HEK293 (cell line): ENCODE measurements around the gene RGS14.

Experiments used
- KLF16 ChIP-seq: fragments of 450-650 bp; formaldehyde crosslinking; IDR thresholded peaks from 2 replicates; pipeline ENCODE4 v1.5.1; 2017; ENCODE audit warnings: missing biosample characterization, missing genetic modification characterization
- TCF7L2 ChIP-seq: IDR thresholded peaks from 2 replicates; pipeline ENCODE4 v1.6.1; 2011; ENCODE audit warnings: low read depth, mild to moderate bottlenecking, inconsistent platforms, low read length, moderate library complexity, borderline replicate concordance
- ZBTB7A ChIP-seq: fragments of 450-650 bp; formaldehyde crosslinking; IDR thresholded peaks from 2 replicates; pipeline ENCODE4 v1.5.1; 2016; ENCODE audit warnings: low read depth, missing biosample characterization, missing genetic modification characterization
- ZNF23 ChIP-seq: fragments of 450-650 bp; formaldehyde crosslinking; IDR thresholded peaks from 2 replicates; pipeline ENCODE4 v1.5.1; 2016; ENCODE audit warnings: missing biosample characterization, missing genetic modification characterization, borderline replicate concordance
- ZNF239 ChIP-seq: fragments of 450-650 bp; formaldehyde crosslinking; IDR thresholded peaks from 2 replicates; pipeline ENCODE4 v1.5.1; 2016; ENCODE audit warnings: missing biosample characterization, missing genetic modification characterization
- ZNF560 ChIP-seq: fragments of 450-650 bp; formaldehyde crosslinking; IDR thresholded peaks from 2 replicates; pipeline ENCODE4 v1.5.1; 2017; ENCODE audit warnings: missing biosample characterization, missing genetic modification characterization, borderline replicate concordance
- ZNF677 ChIP-seq: fragments of 450-650 bp; IDR thresholded peaks from 2 replicates; pipeline ENCODE4 v1.5.0; 2018; ENCODE audit warnings: missing biosample characterization, mild to moderate bottlenecking, missing genetic modification characterization, moderate library complexity
- TF ChIP-seq, protein P1 (sequence below): fragments of 450-650 bp; formaldehyde crosslinking; IDR thresholded peaks from 2 replicates; pipeline ENCODE4 v1.5.1; 2016; ENCODE audit warnings: missing biosample characterization, missing genetic modification characterization
- TF ChIP-seq, protein P2 (sequence below): fragments of 450-650 bp; formaldehyde crosslinking; IDR thresholded peaks from 2 replicates; pipeline ENCODE4 v1.5.1; 2016; ENCODE audit warnings: missing biosample characterization, missing genetic modification characterization, low read depth
- TF ChIP-seq, protein P3 (sequence below): fragments of 450-650 bp; formaldehyde crosslinking; IDR thresholded peaks from 2 replicates; pipeline ENCODE4 v1.5.1; 2016; ENCODE audit warnings: missing biosample characterization, missing genetic modification characterization
- TF ChIP-seq, protein P4 (sequence below): fragments of 450-650 bp; formaldehyde crosslinking; conservative IDR thresholded peaks from 2 replicates; pipeline ENCODE4 v1.5.1; 2016; ENCODE audit warnings: low read depth, missing biosample characterization, missing genetic modification characterization
- TF ChIP-seq, protein P5 (sequence below): fragments of 450-650 bp; formaldehyde crosslinking; IDR thresholded peaks from 2 replicates; pipeline ENCODE4 v1.5.1; 2017; ENCODE audit warnings: missing biosample characterization, missing genetic modification characterization
- TF ChIP-seq, protein P6 (sequence below): fragments of 450-650 bp; formaldehyde crosslinking; IDR thresholded peaks from 2 replicates; pipeline ENCODE4 v1.5.1; 2016; ENCODE audit warnings: missing biosample characterization, missing genetic modification characterization

DNA sequence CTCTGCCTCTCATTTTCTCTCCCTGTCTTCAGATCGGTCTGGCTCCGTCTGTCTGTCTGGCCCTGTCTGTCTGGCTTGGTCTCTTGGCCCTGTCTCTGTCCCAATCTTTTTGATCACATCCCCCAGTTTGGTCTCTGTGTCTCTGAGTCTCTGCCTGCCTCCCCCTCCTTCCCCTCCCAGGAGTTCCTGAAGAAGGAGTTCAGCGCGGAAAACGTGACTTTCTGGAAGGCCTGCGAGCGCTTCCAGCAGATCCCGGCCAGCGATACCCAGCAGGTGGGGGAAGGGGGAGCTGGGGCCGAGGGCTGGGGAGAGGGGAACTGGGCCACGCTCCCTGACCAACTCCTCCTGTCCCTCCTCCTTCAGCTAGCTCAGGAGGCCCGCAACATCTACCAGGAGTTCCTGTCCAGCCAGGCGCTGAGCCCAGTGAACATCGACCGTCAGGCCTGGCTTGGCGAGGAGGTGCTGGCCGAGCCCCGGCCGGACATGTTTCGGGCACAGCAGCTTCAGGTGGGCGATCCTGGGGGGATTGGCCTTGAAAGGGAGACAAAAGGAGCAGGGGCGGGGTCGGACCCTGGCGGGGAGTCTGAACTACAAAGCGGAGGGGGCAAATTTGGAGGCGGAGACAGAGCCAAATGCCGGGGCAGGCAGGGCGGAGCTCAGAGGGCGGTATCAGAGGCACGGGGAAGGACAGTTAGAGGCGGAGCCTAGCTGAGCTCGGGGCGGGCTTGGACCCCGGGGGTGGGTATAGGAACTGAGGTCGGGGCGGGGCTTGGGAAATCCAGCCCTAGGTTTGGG, 9.0 kb downstream of the RGS14 start:
- TF ChIP-seq, protein P1, sequence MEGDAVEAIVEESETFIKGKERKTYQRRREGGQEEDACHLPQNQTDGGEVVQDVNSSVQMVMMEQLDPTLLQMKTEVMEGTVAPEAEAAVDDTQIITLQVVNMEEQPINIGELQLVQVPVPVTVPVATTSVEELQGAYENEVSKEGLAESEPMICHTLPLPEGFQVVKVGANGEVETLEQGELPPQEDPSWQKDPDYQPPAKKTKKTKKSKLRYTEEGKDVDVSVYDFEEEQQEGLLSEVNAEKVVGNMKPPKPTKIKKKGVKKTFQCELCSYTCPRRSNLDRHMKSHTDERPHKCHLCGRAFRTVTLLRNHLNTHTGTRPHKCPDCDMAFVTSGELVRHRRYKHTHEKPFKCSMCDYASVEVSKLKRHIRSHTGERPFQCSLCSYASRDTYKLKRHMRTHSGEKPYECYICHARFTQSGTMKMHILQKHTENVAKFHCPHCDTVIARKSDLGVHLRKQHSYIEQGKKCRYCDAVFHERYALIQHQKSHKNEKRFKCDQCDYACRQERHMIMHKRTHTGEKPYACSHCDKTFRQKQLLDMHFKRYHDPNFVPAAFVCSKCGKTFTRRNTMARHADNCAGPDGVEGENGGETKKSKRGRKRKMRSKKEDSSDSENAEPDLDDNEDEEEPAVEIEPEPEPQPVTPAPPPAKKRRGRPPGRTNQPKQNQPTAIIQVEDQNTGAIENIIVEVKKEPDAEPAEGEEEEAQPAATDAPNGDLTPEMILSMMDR (tag by site-specific recombination) = no peak
- TF ChIP-seq ZNF677 (tag by site-specific recombination) (no peak), ZNF23 (tag by site-specific recombination) (no peak), KLF16 (tag by site-specific recombination) (no peak), ZNF239 (tag by site-specific recombination) (no peak), ZBTB7A (tag by site-specific recombination) (no peak), ZNF560 (tag by site-specific recombination) (no peak), TCF7L2 (no peak)
- TF ChIP-seq, protein P2, sequence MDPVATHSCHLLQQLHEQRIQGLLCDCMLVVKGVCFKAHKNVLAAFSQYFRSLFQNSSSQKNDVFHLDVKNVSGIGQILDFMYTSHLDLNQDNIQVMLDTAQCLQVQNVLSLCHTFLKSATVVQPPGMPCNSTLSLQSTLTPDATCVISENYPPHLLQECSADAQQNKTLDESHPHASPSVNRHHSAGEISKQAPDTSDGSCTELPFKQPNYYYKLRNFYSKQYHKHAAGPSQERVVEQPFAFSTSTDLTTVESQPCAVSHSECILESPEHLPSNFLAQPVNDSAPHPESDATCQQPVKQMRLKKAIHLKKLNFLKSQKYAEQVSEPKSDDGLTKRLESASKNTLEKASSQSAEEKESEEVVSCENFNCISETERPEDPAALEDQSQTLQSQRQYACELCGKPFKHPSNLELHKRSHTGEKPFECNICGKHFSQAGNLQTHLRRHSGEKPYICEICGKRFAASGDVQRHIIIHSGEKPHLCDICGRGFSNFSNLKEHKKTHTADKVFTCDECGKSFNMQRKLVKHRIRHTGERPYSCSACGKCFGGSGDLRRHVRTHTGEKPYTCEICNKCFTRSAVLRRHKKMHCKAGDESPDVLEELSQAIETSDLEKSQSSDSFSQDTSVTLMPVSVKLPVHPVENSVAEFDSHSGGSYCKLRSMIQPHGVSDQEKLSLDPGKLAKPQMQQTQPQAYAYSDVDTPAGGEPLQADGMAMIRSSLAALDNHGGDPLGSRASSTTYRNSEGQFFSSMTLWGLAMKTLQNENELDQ (tag by site-specific recombination) = no peak
- TF ChIP-seq, protein P3, sequence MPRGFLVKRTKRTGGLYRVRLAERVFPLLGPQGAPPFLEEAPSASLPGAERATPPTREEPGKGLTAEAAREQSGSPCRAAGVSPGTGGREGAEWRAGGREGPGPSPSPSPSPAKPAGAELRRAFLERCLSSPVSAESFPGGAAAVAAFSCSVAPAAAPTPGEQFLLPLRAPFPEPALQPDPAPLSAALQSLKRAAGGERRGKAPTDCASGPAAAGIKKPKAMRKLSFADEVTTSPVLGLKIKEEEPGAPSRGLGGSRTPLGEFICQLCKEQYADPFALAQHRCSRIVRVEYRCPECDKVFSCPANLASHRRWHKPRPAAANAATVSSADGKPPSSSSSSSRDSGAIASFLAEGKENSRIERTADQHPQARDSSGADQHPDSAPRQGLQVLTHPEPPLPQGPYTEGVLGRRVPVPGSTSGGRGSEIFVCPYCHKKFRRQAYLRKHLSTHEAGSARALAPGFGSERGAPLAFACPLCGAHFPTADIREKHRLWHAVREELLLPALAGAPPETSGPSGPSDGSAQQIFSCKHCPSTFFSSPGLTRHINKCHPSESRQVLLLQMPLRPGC (tag by site-specific recombination) = no peak
- TF ChIP-seq, protein P4, sequence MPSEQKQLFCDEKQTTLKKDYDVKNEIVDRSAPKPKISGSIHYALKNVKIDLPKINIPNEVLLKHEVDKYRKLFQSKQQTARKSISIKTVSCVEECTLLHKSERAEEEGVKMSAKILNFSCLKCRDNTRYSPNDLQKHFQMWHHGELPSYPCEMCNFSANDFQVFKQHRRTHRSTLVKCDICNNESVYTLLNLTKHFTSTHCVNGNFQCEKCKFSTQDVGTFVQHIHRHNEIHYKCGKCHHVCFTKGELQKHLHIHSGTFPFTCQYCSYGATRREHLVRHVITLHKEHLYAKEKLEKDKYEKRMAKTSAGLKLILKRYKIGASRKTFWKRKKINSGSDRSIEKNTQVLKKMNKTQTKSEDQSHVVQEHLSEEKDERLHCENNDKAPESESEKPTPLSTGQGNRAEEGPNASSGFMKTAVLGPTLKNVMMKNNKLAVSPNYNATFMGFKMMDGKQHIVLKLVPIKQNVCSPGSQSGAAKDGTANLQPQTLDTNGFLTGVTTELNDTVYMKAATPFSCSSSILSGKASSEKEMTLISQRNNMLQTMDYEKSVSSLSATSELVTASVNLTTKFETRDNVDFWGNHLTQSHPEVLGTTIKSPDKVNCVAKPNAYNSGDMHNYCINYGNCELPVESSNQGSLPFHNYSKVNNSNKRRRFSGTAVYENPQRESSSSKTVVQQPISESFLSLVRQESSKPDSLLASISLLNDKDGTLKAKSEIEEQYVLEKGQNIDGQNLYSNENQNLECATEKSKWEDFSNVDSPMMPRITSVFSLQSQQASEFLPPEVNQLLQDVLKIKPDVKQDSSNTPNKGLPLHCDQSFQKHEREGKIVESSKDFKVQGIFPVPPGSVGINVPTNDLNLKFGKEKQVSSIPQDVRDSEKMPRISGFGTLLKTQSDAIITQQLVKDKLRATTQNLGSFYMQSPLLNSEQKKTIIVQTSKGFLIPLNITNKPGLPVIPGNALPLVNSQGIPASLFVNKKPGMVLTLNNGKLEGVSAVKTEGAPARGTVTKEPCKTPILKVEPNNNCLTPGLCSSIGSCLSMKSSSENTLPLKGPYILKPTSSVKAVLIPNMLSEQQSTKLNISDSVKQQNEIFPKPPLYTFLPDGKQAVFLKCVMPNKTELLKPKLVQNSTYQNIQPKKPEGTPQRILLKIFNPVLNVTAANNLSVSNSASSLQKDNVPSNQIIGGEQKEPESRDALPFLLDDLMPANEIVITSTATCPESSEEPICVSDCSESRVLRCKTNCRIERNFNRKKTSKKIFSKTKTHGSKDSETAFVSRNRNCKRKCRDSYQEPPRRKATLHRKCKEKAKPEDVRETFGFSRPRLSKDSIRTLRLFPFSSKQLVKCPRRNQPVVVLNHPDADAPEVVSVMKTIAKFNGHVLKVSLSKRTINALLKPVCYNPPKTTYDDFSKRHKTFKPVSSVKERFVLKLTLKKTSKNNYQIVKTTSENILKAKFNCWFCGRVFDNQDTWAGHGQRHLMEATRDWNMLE = no peak
- TF ChIP-seq, protein P5, sequence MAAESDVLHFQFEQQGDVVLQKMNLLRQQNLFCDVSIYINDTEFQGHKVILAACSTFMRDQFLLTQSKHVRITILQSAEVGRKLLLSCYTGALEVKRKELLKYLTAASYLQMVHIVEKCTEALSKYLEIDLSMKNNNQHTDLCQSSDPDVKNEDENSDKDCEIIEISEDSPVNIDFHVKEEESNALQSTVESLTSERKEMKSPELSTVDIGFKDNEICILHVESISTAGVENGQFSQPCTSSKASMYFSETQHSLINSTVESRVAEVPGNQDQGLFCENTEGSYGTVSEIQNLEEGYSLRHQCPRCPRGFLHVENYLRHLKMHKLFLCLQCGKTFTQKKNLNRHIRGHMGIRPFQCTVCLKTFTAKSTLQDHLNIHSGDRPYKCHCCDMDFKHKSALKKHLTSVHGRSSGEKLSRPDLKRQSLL (tag by site-specific recombination) = no peak
- TF ChIP-seq, protein P6, sequence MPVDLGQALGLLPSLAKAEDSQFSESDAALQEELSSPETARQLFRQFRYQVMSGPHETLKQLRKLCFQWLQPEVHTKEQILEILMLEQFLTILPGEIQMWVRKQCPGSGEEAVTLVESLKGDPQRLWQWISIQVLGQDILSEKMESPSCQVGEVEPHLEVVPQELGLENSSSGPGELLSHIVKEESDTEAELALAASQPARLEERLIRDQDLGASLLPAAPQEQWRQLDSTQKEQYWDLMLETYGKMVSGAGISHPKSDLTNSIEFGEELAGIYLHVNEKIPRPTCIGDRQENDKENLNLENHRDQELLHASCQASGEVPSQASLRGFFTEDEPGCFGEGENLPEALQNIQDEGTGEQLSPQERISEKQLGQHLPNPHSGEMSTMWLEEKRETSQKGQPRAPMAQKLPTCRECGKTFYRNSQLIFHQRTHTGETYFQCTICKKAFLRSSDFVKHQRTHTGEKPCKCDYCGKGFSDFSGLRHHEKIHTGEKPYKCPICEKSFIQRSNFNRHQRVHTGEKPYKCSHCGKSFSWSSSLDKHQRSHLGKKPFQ (tag by site-specific recombination) = no peak
